H7 (cell line): ENCODE data around the gene PTPRZ1. TPM values are rescaled to one million over a fixed set of nuclear protein-coding genes. Genes with fewer than 3 reads are reported as not detected.

Experiments used
- DNase-seq: peaks from one replicate; pipeline ENCODE4 v3.0.0; 2012
- H3K27me3 ChIP-seq: 2 replicates; pipeline ENCODE4 v1.6.0; 2011; ENCODE audit warnings: mild to moderate bottlenecking, low read length; ENCODE audit not compliant: control insufficient read depth, insufficient read depth
- H3K36me3 ChIP-seq: replicated peaks from 2 replicates; pipeline ENCODE4 v1.5.1; 2011; ENCODE audit warnings: low read length; ENCODE audit not compliant: control insufficient read depth, insufficient read depth
- H3K4me3 ChIP-seq: 2 replicates; pipeline ENCODE4 v1.5.1; 2011; ENCODE audit warnings: low read depth, mild to moderate bottlenecking, control low read depth, low read length, moderate library complexity; ENCODE audit not compliant: insufficient read depth
- total RNA-seq: library from RNA; depleted of rRNA; stranded (reverse); fragments of >200 nt; shearing (Covaris generic); gene quantifications from 2 replicates; pipeline ENCODE4 v1.2.3, GENCODE V29; 2014

Gene PTPRZ1
- total RNA-seq, 1 experiment from 2014 or later = 49.9 TPM

DNA sequence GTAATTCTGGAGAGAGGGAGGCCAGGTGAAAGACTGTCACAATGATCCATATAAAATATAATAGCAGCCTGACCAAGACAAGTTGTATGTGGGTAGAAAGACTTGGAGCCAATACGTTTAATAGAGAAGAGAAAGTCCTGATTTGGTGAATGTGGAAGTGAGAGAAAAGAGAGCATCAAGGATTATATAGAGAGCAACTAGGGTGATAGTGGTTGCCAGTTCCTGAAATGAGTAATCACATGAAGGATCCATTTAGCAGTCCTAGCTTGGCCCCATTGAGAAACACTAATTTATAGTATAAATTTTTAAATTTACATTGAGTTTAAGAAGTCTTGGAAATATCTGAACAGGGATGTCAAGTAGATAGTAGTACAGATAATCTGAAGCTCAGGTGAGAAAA is 197.1 kb downstream of the PTPRZ1 start:
- Histone ChIP-seq H3K27me3 (no peaks in the 10 kb centered on the region), H3K36me3 (no peaks in the 10 kb centered on the region; the same call in none of the 2 replicates), H3K4me3 (no peak overlapping the region)
- DNase-seq = no peak

DNA sequence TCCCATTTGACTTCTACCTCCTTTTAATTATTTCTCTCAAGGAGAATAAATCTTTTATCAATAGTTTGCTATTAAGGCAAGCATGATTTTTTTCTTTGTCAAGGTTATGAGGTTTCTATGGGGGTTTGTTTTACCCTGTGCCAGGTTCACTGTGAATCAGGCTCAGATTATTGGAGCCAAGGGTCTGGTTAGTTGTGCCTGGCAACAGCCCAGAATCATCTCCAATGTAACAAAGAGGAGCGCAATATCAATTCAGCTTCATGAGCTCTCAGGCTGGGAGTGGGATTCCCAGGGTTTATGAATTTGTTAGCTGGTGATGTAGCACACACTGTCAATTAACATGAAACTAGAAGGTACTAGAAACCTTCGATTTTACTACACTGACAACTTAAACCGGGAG is 197.9 kb downstream of the PTPRZ1 start:
- no peak for DNase-seq
- H3K4me3 ChIP-seq = no peak overlapping the region
- H3K36me3 ChIP-seq = no peaks in the 10 kb centered on the region; the same call in none of the 2 replicates
- H3K27me3 ChIP-seq = no peaks in the 10 kb centered on the region

- no peak overlapping the region for H3K4me3 ChIP-seq
- no peak for DNase-seq
- H3K27me3 ChIP-seq = no peaks in the 10 kb centered on the region
- peaks cover 8% of the 10 kb centered on the region for H3K36me3 ChIP-seq
Measured at GRCh38 chr7:122072272-122072671, 199.3 kb downstream of the PTPRZ1 start.

GRCh38 chr7:122072924-122073599 is 200.1 kb downstream of the PTPRZ1 start:
- DNase-seq = no peak
- H3K4me3 ChIP-seq = no peak overlapping the region
- H3K27me3 ChIP-seq = no peaks in the 10 kb centered on the region
- H3K36me3 ChIP-seq = peaks cover 15% of the 10 kb centered on the region

DNA sequence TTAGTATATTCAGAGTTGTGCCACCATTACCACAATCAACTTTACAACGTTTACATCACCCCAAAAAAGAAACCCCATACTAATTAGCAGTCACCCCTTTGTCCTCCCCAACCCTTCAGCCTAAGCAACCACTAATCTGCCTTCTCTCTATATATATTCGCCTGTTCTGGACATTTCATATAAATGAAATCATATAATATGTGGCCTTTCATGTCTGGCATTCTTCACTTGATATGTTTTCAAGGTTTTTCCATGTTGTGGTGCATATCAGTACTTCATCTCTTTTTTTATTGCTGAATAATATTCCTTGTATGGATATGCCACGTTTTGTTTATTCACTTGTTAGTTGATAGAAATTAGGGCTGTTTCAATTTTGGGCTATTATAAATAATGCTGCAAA is 200.7 kb downstream of the PTPRZ1 start:
- Histone ChIP-seq H3K27me3 (no peaks in the 10 kb centered on the region), H3K36me3 (peaks cover 19% of the 10 kb centered on the region), H3K4me3 (no peak overlapping the region)
- DNase-seq = no peak

- H3K27me3 ChIP-seq = no peaks in the 10 kb centered on the region
- peaks cover 62% of the 10 kb centered on the region for H3K36me3 ChIP-seq
- DNase-seq = no peak
- no peak overlapping the region for H3K4me3 ChIP-seq
Measured at GRCh38 chr7:122082160-122082559, 209.2 kb downstream of the PTPRZ1 start.

GRCh38 chr7:122082670-122083069 is 209.7 kb downstream of the PTPRZ1 start:
- DNase-seq = no peak
- Histone ChIP-seq H3K27me3 (no peaks in the 10 kb centered on the region), H3K36me3 (peaks cover 59% of the 10 kb centered on the region), H3K4me3 (no peak overlapping the region)

GRCh38 chr7:122092964-122093797 is 220.2 kb downstream of the PTPRZ1 start:
- Histone ChIP-seq H3K27me3 (no peaks in the 10 kb centered on the region), H3K4me3 (no peak overlapping the region), H3K36me3 (peaks cover 47% of the 10 kb centered on the region)
- no peak for DNase-seq

DNA sequence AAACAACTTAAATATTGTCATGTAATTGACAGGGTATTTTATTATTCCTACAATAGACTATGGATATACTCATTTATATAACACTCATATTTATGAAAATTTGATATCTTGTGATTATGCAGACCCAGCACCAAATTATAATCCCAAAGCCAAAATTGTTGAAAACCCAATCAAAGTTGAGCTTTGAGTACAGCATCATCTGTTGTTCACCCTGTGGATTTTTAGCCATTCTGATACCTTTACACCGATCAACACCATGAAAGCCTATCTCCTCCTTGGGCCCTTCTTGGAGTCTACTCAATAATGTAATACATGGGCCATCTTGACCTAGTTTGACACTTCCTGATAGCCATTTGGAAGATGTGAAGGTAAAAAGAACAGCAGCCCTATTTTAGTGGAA is 221.6 kb downstream of the PTPRZ1 start:
- H3K27me3 ChIP-seq = no peaks in the 10 kb centered on the region
- peaks cover 46% of the 10 kb centered on the region for H3K36me3 ChIP-seq
- no peak overlapping the region for H3K4me3 ChIP-seq
- DNase-seq = no peak

- Histone ChIP-seq H3K27me3 (no peaks in the 10 kb centered on the region), H3K4me3 (no peak overlapping the region), H3K36me3 (peaks cover 40% of the 10 kb centered on the region)
- no peak for DNase-seq
Measured at GRCh38 chr7:122095642-122096041, 222.7 kb downstream of the PTPRZ1 start.

DNA sequence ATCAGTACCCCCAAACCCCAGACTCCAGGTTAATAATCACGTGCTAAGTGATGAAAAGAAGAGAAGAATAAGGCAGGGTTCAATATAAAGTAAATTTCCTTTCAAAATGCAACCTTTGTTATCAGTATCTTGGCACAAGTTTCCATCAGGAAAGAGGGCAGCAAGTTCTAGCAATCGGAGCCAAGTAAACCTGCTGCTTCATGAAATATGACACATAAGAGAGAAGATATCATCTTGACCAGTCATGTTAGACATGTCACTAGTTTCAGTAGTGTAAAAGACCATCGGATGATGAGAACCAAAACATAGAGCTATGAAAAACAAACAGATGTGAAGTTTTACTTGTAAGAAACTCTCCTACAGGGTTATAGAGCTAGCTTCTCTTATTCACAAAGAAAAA is 227.1 kb downstream of the PTPRZ1 start:
- no peak for DNase-seq
- H3K4me3 ChIP-seq = no peak overlapping the region
- peaks cover 38% of the 10 kb centered on the region for H3K36me3 ChIP-seq
- H3K27me3 ChIP-seq = no peaks in the 10 kb centered on the region

DNA sequence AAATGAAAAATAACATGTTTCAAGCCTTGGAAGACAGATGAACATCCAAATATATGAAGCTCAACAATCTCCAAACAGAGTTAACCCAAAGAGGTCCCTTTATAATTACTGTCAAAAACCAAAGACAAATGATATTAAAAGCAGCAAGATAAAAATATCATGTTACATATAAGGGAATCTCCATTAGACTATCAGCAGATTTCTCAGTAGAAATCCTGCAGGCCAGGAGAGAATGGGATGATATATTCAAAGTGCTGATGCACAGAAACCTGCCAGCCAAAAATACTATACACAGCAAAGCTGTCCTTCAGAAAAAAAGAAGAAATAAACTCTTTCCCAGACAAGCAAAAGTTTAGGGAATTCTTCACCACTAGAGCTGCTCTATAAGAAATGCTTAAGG is 230.1 kb downstream of the PTPRZ1 start:
- Histone ChIP-seq H3K4me3 (no peak overlapping the region), H3K27me3 (no peaks in the 10 kb centered on the region), H3K36me3 (peaks cover 35% of the 10 kb centered on the region)
- DNase-seq = no peak
